Renal cortical epithelial cell (primary cell): ENCODE data around the gene SPRY4. TPM values are rescaled to one million over a fixed set of nuclear protein-coding genes. Genes with fewer than 3 reads are reported as not detected.
A peak's percentile ranks its signal among the peaks of the same experiment; 100 is the strongest.
"Not testable (repeated sequence)": the region's sequence is repeated elsewhere in the genome, so short reads cannot be mapped to it uniquely, and the experiment has no call there.

Source experiments
- DNase-seq: peaks from one replicate; pipeline ENCODE4 v3.0.0-alpha.2; 2011; ENCODE audit warnings: low read depth
- total RNA-seq: library from RNA; depleted of rRNA; stranded (reverse); fragments of >200 nt; gene quantifications from 2 replicates; pipeline ENCODE4 v1.2.3, GENCODE V29; 2014

The SPRY4 gene
- total RNA-seq, 1 donor from 2014 or later: 3.4 TPM

DNA sequence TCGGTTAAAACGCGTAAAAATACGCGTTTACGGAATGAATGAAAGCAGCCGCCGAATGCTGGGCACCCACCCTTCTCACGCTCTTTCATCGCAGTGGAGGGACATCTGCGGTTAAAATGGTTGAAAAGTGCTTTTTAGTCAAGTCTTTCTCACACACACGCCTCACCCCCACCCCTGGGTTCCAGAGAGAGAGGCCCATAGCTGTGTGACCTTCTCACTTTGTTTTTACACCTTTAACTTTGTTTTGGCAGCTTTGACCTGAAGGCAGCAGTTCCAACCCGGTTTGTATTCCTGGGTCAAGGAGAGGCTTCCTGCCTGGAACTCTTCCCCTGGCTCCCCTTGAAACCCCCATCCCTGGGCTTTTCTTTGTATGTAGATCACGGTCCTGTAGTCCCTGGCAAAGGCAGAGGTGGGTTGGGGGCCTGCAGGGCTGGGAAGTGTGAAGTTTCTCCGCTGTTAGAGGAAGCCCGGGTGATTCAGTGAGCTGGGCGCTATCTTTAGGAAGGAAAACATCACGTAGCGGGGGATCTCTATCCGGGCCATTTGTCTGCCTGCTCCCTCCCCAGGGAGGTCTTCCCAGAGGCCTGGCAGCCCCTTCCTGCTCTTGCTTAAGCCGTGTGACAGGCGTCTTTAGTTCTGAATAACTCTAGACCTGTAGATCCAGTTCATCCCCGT is 29.6 kb downstream of the SPRY4 start:
- DNase-seq: no peak

- DNase-seq: no peak
Measured at GRCh38 chr5:142293486-142293885, 31.3 kb downstream of the SPRY4 start.

DNA sequence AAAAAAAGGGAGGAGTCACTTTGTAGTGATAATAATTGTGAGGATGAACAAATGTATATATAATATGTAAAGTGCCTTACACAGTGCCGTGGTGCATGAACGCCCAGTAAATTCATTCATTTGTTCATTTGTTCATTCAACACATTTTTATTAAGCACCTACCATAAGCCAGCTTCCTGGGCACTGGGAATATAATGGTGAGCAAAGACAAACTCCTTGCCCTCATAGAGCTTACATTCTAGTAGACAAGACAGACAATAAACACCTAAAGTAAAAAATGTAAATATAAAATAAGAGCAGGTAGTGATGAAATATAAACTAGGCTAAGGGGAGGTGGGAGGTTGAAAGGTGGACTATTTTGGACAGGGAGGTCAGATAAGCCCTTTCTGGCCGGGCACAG is 32.0 kb downstream of the SPRY4 start:
- DNase-seq: no peak

DNA sequence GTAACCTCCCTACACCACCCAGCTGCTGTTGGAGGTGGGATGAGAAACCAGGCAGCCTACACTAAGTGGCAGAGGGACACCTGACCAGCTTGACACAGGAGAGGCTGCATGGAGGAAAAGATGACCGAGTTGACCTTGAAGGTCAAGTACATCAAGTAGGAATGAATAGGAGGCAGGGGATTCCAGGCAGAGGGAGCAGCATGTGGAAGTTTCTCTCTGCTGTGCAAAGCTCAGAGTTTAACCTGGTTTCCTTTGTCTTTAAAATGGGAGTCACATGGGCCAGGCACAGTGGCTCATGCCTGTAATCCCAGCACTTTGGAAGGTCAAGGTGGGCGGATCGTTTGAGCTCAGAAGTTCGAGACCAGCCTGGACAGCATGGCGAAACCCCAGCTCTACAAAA is 32.6 kb downstream of the SPRY4 start:
- no peak for DNase-seq

GRCh38 chr5:142290577-142291299 is 34.1 kb downstream of the SPRY4 start:
- DNase-seq: peak; percentile 36

DNA sequence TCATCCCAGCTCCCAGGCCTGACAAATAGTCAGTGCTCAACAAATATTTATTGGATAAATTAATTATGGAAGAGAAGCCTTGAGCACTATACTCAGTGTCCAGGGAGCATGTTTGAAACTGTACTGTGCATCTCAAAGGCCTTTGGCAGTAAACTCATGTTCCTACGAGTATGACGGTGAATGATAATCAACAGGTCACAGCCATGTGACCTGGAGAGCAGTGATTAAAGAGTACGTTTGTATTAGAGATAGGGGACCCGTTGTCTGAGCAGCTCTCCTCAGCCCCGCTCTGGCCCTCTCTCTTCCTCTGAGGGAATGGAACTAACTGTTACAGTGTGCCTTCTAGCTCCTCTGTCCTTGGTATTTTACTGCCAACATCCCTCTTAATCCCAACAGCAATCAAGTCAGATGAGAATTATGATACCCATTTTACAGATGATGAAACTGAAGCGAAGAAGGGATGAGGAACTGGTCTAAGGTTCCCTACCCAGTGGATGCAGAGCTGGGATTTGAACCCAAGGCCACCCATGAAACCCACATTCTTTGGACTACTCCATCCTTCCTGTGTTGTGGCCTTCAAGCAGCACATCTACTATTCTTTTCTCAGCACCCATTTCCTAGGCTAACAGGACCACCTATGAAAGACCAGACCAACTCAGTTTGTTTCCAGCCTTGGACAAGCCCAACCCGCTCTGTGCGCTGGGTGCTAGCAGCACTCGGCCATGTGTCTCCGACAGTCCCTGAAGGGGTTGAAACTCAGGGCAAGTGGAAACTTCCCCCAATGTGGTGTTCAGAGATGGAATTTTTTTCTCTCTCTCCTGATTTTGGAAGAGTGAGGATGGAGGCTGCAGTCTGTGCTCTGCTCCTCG is 34.9 kb downstream of the SPRY4 start:
- no peak for DNase-seq

GRCh38 chr5:142287973-142288313 is 36.9 kb downstream of the SPRY4 start:
- no peak for DNase-seq

- DNase-seq: no peak
Measured at GRCh38 chr5:142287096-142287972, 37.5 kb downstream of the SPRY4 start.

DNA sequence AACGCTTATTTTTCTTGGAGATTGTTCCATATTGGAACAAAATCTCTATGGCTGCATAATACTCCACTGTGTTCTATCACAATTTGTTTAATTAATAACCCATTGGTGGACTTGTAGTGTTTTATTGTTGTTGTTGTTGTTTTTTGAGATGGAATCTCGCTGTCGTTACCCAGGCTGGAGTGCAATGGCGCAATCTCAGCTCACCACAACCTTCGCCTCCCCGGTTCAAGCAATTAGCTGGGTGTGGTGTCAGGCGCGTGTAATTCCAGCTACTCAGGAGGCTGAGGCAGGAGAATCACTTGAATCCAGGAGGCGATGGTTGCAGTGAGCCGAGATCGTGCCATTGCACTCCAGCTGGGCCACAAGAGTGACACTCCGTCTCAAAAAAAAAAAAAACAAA is 38.7 kb downstream of the SPRY4 start:
- DNase-seq: no peak

GRCh38 chr5:142283304-142283703 is 41.5 kb downstream of the SPRY4 start:
- no peak for DNase-seq

- DNase-seq: no peak
Measured at GRCh38 chr5:142281966-142282365, 42.9 kb downstream of the SPRY4 start.

- DNase-seq: no peak
Measured at GRCh38 chr5:142281008-142281367, 43.8 kb downstream of the SPRY4 start.

DNA sequence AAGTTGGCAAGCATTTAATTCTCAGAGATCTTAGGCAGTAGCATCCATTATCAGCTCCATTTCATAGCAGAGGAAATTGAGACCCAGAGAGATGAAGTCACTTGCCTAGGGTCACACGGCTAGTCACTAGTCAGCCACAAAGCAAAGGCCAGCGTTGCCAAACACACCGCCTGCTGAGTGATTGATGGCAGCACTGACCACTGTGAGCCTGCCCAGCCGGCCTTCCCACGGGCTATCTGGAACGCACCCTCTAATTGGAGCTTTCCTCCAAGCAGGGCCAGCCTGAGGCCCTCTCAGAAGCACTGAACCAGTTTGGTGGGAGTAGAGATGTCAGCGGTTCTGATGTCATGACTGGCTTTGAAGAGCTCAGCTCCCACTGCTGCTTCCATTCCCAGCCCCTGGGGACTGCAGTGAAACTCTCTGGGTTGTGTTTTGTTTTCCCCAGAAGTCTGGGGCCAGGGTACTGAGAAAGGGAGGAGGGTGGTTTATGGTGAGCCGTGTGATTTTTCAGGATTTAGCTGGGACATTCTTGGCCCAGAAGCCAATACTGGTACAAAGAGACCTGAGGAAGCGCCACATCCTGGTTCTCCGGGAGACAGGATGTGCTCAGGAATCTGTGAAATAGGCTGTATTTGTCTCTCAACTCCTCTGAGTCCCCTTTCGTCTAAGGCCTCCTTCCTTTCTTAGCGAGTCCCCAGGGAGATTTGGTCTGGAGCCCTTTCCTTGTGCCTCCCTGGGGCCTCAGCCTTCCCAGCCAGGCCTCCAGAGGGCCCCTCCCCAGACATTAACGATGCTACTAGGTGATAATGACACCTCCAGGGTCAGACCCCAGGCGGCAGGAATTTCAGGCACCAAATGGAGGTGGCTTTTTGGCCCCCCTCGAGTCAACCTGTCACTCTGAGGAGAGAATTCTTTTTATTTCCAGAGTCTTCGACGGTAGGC is 44.5 kb downstream of the SPRY4 start:
- peak; percentile 38 for DNase-seq

- no peak for DNase-seq
Measured at GRCh38 chr5:142278627-142279026, 46.2 kb downstream of the SPRY4 start.

DNA sequence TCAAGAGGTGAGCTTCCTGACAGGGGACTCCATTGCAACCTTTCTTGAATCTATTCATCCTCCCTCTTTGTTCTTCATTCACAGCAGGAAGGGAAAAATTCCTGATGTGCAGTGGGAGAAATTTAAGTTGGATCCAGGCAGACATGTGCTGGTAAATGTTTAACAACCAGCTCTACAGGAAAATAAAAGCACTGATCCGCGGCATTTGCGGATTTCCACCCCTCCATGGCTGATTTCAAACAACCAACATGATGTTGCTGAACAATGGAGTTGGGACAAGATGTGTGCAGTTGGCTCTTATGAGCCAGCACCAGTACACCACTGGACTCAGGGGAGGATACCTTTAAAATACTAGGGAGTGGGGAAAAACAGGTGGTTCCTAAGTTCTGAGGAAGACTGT is 47.0 kb downstream of the SPRY4 start:
- DNase-seq: peak; percentile 96

- no peak for DNase-seq
Measured at GRCh38 chr5:142276517-142276916, 48.3 kb downstream of the SPRY4 start.

GRCh38 chr5:142275496-142275895 is 49.3 kb downstream of the SPRY4 start:
- DNase-seq: peak; percentile 54

GRCh38 chr5:142272596-142272995 is 52.2 kb downstream of the SPRY4 start:
- not testable (repeated sequence) for DNase-seq

DNA sequence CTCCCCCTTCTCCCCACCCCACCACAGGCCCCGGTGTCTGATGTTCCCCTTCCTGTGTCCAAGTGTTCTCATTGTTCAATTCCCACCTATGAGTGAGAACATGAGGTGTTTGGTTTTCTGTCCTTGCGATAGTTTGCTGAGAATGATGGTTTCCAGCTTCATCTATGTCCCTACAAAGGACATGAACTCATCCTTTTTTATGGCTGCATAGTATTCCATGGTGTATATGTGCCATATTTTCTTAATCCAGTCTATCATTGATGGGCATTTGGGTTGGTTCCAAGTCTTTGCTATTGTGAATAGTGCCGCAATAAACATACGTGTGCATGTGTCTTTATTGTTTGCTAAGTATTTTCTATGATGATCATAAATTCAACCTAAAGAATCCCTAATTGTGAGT is 60.7 kb downstream of the SPRY4 start:
- not testable (repeated sequence) for DNase-seq

- no peak for DNase-seq
Measured at GRCh38 chr5:142263346-142263745, 61.5 kb downstream of the SPRY4 start.

DNA sequence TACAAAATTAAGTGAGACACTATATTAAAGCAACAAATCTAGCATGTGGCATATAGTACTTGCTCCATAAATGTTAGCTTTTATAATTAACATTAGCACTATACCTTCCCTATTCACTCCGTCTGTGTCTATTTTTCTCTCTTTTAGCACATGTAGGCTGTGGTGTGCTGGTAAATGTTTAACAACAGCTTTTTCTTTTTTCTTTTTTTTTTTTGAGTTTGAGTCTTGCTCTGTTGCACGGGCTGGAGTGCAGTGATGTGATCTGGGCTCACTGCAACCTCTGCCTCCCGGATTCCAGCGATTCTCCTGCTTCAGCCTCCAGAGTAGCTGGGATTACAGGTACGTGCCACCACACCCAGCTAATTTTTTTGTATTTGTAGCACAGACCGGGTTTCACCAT is 62.1 kb downstream of the SPRY4 start:
- peak; percentile 68 for DNase-seq
